NCI-H1092 treated with DMSO at 0.1 percent for 48 hours (cell line): Measurements from ENCODE around the gene AP3D1.
"Not testable (repeated sequence)": the region's sequence is repeated elsewhere in the genome, so short reads cannot be mapped to it uniquely, and the experiment has no call there.

Source experiments
- DNase-seq: peaks from one replicate; lab custom pipeline; 2025; lab: John Stamatoyannopoulos, UW

The AP3D1 gene

GRCh38 chr19:2149980-2150793 lies 1.2 kb downstream of the AP3D1 start:
- DNase-seq, result no peak

- no peak for DNase-seq
Observed at GRCh38 chr19:2148482-2149135, 2.8 kb downstream of the AP3D1 start.

GRCh38 chr19:2145831-2146241 lies 5.5 kb downstream of the AP3D1 start:
- DNase-seq, result no peak

DNA sequence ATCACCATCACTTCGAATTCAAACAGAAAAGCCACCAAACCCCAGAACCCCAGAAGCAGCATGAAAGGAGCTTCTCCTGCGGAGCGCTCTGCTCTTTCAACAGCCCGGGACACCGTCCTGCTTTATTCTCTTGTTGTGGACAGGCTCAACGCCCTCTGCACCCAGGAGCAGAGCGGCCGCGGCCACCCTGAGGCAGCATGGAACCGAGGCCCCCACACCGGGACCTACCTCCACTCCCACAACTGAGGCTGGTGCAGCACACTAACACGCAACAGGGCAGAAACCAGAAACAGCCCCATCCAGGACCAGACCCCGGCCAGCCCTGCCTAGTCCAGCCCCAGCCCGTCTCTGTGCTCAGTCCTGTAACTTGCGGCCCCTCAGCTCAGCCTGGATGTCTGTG lies 7.2 kb downstream of the AP3D1 start:
- DNase-seq, result no peak

- no peak for DNase-seq
Observed at GRCh38 chr19:2142173-2142829, 9.1 kb downstream of the AP3D1 start.

DNA sequence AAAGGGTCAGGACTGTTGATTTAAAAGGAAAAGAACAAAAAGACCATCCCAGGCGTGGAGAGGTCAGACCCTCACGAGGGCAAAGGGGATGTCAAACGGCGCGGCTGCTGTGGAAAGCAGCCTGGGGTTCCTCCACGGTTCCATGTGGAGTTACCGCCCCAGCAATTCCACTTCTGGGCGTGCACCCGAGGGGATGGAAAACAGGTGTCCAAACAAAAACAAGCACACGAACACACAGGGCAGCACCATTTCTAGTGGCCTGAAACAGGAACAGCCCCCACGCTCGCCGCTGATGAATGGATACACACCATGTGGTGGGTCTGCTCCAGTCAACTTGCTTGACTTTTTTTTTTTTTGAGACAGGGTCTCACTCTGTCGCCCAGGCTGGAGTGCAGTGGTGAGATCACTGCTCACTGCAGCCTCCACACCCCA lies 11.2 kb downstream of the AP3D1 start:
- DNase-seq, result no peak

DNA sequence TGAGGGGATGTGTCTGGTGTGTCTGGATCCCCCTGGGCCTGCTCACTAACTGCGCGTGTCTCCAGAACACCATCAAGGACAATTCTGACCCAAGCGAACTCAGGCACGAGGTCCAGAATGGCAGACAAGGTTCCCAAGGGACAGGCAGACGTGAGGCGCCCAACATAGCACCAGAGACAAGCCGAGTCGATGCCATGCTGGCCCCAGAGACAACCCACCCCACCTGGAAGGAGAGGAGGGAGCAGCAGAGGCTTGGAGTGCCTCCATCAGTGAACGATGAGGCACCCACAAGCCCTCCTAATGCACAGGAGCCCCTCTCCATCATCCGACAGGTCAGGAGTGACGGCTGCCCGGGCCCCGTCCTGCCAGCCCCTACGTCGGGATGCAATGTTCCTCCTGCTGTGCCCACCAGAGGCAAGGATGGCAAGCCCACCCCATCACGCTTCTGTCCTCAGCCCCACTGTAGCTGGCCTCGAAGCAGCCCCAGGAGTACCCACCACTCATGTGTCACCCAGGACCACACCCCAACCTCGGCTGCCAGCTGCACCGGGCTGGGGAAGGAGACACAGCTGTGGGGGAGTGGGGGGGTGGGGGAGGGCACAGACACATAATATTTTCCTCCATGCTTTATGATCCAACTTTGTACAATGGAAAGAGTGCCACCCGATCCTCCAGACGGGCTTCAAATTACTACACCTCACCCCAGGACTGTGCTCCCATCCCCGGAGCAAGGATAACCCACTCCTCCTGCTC lies 11.8 kb downstream of the AP3D1 start:
- DNase-seq, result no peak

GRCh38 chr19:2138061-2138728 lies 13.2 kb downstream of the AP3D1 start:
- DNase-seq, result no peak

GRCh38 chr19:2136796-2137195 lies 14.6 kb downstream of the AP3D1 start:
- DNase-seq, result no peak

DNA sequence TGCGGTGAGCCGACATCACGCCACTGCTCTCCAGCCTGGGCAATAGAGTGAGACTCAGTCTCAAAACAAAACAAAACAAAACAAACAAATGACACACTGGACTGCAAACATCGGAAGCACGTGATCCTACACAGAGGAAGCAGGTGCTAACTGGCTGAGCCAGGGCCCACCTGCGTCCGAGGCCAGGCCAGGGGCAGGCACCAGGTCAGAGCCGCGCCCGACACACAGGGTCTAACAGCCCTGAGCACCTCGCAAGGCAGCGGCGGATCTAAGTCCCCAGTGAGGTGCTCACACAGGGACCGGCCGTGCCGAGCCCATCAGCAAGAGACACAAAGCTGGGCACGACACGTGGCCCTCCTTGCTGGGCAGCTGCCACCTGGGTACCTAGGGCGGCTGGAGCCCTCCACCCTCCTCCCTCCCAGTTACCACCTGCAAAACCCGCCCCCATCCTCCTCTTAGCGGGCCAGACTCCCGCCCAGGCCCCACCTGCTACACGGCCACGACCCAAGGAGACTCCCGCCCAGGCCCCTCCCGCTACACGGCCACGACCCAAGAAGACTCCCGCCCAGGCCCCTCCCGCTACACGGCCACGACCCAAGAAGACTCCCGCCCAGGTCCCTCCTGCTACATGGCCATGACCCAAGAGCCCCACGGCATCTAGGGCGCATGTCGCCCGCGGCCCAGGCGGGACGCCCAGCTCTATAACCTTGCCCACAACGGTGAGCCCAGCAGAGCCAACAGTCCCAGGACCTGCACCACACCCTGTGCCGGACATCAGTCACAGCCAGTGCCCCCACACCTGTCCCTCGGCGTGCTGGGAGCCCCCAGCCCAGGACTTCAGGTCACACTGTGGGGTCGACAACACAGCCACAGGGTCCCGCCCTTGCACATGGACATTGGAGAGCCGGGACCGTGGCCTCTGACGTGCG lies 15.6 kb downstream of the AP3D1 start:
- DNase-seq, result no peak

- no peak for DNase-seq
Observed at GRCh38 chr19:2132731-2133490, 18.5 kb downstream of the AP3D1 start.

DNA sequence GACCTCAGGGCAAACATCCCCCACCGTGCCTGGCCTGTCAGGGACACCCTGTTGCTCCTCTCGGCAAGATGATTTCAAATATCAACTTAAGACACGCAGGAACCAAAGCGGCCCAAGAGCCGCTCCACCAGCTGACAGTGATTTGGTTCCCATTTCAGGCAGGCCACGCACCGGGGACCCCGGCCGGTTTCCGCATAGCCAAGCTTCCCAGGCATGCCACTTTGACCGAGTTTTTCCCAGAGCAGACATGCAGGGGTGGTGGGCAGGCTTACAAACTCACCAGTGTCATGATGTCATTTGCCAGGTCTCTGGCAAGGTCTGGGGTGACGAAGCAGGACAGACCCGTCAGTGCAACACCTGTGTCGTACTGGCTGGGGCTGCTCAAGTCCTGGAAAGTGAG lies 19.2 kb downstream of the AP3D1 start:
- no peak for DNase-seq

GRCh38 chr19:2131012-2131975 lies 20.1 kb downstream of the AP3D1 start:
- DNase-seq, result not testable (repeated sequence)

GRCh38 chr19:2129892-2130770 lies 21.2 kb downstream of the AP3D1 start:
- no peak for DNase-seq

DNA sequence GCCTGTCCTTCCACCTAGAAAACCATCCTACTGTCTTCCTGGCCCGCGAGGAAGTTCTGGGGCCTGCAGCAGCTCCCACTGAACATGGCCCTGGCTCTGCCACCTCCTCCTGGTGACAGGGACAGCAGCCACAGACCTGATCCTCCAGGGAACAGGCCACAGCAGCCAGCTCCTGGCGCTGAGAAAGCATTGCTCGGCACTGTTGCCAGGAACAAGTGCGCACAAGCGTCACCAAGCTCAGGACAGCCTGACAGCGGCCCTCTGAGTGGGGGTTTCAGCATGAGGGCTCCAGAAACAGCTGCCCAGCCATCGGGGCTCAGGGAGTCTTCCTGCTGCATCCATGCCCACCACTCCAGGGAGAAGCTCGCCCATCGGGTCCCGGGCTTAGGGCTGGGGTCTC lies 21.9 kb downstream of the AP3D1 start:
- DNase-seq, result no peak

GRCh38 chr19:2129022-2129421 lies 22.3 kb downstream of the AP3D1 start:
- no peak for DNase-seq

DNA sequence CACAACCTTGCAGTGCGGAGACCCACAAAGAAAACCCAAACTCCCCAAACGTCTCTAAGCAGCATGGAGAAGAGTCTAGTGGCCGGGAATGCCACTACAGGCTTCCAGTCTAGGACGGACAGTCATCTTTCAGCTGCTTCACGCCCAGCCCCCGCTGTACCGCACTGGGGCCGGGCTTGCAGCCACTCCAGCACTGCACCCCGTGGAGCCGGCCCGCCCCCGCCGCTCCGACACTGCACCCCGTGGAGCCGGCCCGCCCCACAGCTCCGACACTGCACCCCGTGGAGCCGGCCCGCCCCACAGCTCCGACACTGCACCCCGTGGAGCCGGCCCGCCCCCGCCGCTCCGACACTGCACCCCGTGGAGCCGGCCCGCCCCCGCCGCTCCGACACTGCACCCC lies 23.1 kb downstream of the AP3D1 start:
- not testable (repeated sequence) for DNase-seq

DNA sequence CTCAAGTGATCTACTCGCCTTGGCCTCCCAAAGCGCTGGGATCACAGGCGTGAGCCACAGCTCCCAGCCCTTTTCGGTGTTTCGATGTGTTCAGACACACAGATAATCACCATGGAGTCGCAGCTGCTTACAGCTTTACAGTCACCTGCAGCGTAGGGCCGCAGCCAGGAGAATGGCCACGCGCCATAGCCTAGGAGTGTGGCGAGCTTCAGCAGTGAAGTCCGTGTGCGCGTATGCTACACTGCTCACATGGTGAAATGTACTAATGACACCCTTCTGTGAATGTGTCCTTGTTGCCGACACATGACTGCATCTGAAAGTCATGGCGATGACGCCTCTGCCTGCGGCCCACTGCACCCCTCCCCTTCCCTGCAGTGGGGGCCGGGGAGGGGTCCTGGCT lies 23.6 kb downstream of the AP3D1 start:
- no peak for DNase-seq
